HAP-1 (cell line): ENCODE measurements around the gene PNPLA1.

Source experiments
- DNase-seq, 2 experiments: peaks; one replicate each; pipeline ENCODE4 v3.0.0-alpha.2; 2016 to 2020; ENCODE audit warnings: low spot score in 2 of 2
- H3K27me3 ChIP-seq: fragments of 250-450 bp; sonication (Bioruptor Pico); 2 replicates; pipeline ENCODE4 v1.5.1; 2020; ENCODE audit warnings: low read depth, mild to moderate bottlenecking, moderate library complexity
- H3K36me3 ChIP-seq: fragments of 250-450 bp; sonication (Bioruptor Pico); replicated peaks from 2 replicates; pipeline ENCODE4 v1.5.1; 2020; ENCODE audit warnings: mild to moderate bottlenecking
- H3K4me1 ChIP-seq: fragments of 250-450 bp; sonication (Bioruptor Pico); 2 replicates; pipeline ENCODE4 v1.5.1; 2020; ENCODE audit warnings: mild to moderate bottlenecking
- H3K4me3 ChIP-seq: fragments of 250-450 bp; sonication (Bioruptor Pico); 2 replicates; pipeline ENCODE4 v1.5.1; 2020; ENCODE audit warnings: mild to moderate bottlenecking, moderate library complexity
- H3K9me3 ChIP-seq: fragments of 250-450 bp; sonication (Bioruptor Pico); 2 replicates; pipeline ENCODE4 v1.5.1; 2020; ENCODE audit warnings: mild to moderate bottlenecking, moderate library complexity
- in situ Hi-C: fragments of 300-500 bp; cut with MboI; formaldehyde crosslinking; loops from 3 replicates; pipeline ENCODE4 v1.14.3; 2020; ENCODE audit warnings: low sequenced_read_pairs, inconsistent platforms, mixed read lengths

PNPLA1 gene

GRCh38 chr6:36346486-36347273 lies 76.8 kb downstream of the PNPLA1 start:
- Histone ChIP-seq H3K9me3 (no peaks in the 10 kb centered on the region), H3K4me3 (no peak overlapping the region), H3K4me1 (no peaks in the 10 kb centered on the region), H3K36me3 (no peaks in the 10 kb centered on the region), H3K27me3 (no peaks in the 10 kb centered on the region)
- in situ Hi-C loops = no loop called here
- DNase-seq = no peak

GRCh38 chr6:36347621-36348020 lies 77.8 kb downstream of the PNPLA1 start:
- no peak for DNase-seq
- no peaks in the 10 kb centered on the region for H3K9me3 ChIP-seq
- H3K4me1 ChIP-seq = no peaks in the 10 kb centered on the region
- in situ Hi-C loops = no loop called here
- no peaks in the 10 kb centered on the region for H3K36me3 ChIP-seq
- no peak overlapping the region for H3K4me3 ChIP-seq
- H3K27me3 ChIP-seq = no peaks in the 10 kb centered on the region

GRCh38 chr6:36349240-36349639 lies 79.4 kb downstream of the PNPLA1 start:
- no peak overlapping the region for H3K4me3 ChIP-seq
- no peaks in the 10 kb centered on the region for H3K27me3 ChIP-seq
- DNase-seq = no peak
- H3K36me3 ChIP-seq = no peaks in the 10 kb centered on the region
- in situ Hi-C loops = no loop called here
- no peaks in the 10 kb centered on the region for H3K9me3 ChIP-seq
- no peaks in the 10 kb centered on the region for H3K4me1 ChIP-seq

- H3K9me3 ChIP-seq = no peaks in the 10 kb centered on the region
- in situ Hi-C loops = no loop called here
- no peak for DNase-seq
- no peaks in the 10 kb centered on the region for H3K4me1 ChIP-seq
- H3K4me3 ChIP-seq = no peak overlapping the region
- H3K36me3 ChIP-seq = no peaks in the 10 kb centered on the region
- no peaks in the 10 kb centered on the region for H3K27me3 ChIP-seq
Measured at GRCh38 chr6:36350082-36350481, 80.2 kb downstream of the PNPLA1 start.

- Histone ChIP-seq H3K4me1 (no peaks in the 10 kb centered on the region), H3K9me3 (no peaks in the 10 kb centered on the region), H3K4me3 (no peak overlapping the region), H3K27me3 (no peaks in the 10 kb centered on the region), H3K36me3 (no peaks in the 10 kb centered on the region)
- in situ Hi-C loops = no loop called here
- DNase-seq = no peak
Measured at GRCh38 chr6:36350681-36351571, 81.1 kb downstream of the PNPLA1 start.

- in situ Hi-C loops = no loop called here
- Histone ChIP-seq H3K4me1 (no peaks in the 10 kb centered on the region), H3K36me3 (no peaks in the 10 kb centered on the region), H3K27me3 (no peaks in the 10 kb centered on the region), H3K4me3 (no peak overlapping the region), H3K9me3 (no peaks in the 10 kb centered on the region)
- DNase-seq = no peak
Measured at GRCh38 chr6:36352477-36353157, 82.8 kb downstream of the PNPLA1 start.

GRCh38 chr6:36353411-36353915 lies 83.6 kb downstream of the PNPLA1 start:
- DNase-seq = no peak
- H3K4me1 ChIP-seq = no peaks in the 10 kb centered on the region
- H3K36me3 ChIP-seq = no peaks in the 10 kb centered on the region
- in situ Hi-C loops = no loop called here
- H3K4me3 ChIP-seq = no peak overlapping the region
- H3K9me3 ChIP-seq = no peaks in the 10 kb centered on the region
- no peaks in the 10 kb centered on the region for H3K27me3 ChIP-seq

GRCh38 chr6:36355819-36356218 lies 86.0 kb downstream of the PNPLA1 start:
- no peaks in the 10 kb centered on the region; the same call in 1 of the 2 replicates for H3K4me1 ChIP-seq
- DNase-seq = no peak
- no peaks in the 10 kb centered on the region for H3K27me3 ChIP-seq
- H3K4me3 ChIP-seq = no peak overlapping the region
- in situ Hi-C loops = loop anchor here (5.0 kb wide), 1 partner anchor 54 kb away; no protein-coding TSS in a partner anchor
- H3K9me3 ChIP-seq = no peaks in the 10 kb centered on the region
- no peaks in the 10 kb centered on the region for H3K36me3 ChIP-seq

GRCh38 chr6:36357872-36358225 lies 88.0 kb downstream of the PNPLA1 start:
- Histone ChIP-seq H3K9me3 (no peaks in the 10 kb centered on the region), H3K4me3 (no peak overlapping the region), H3K27me3 (no peaks in the 10 kb centered on the region), H3K36me3 (no peaks in the 10 kb centered on the region), H3K4me1 (no peaks in the 10 kb centered on the region; the same call in 1 of the 2 replicates)
- in situ Hi-C loops = loop anchor here (5.0 kb wide), 1 partner anchor 56 kb away; no protein-coding TSS in a partner anchor
- no peak for DNase-seq
